Mononuclear cell (primary cell): ENCODE data around the gene GRM4. TPM values are rescaled to one million over a fixed set of nuclear protein-coding genes. Genes with fewer than 3 reads are reported as not detected.

Source experiments
- H3K27me3 ChIP-seq: 2 replicates; pipeline ENCODE4 v1.6.0; 2011; ENCODE audit warnings: low read length, control low read depth; ENCODE audit not compliant: insufficient read depth
- H3K4me1 ChIP-seq: 2 replicates; pipeline ENCODE4 v1.5.1; 2011; ENCODE audit warnings: mild to moderate bottlenecking, low read length, control low read depth; ENCODE audit not compliant: insufficient read depth
- H3K4me3 ChIP-seq: 2 replicates; pipeline ENCODE4 v1.5.1; 2011; ENCODE audit warnings: mild to moderate bottlenecking, low read length, moderate library complexity
- H3K9me3 ChIP-seq: 2 replicates; pipeline ENCODE4 v1.5.1; 2011; ENCODE audit warnings: low read depth, mild to moderate bottlenecking, control low read depth, low read length
- total RNA-seq: library from RNA; depleted of rRNA; stranded (reverse); fragments of >200 nt; gene quantifications from one replicate; pipeline ENCODE4 v1.2.3, GENCODE V29; 2012

GRM4 gene
- total RNA-seq, 1 donor = under 0.01 TPM

- Histone ChIP-seq H3K4me1 (no peaks in the 10 kb centered on the region), H3K27me3 (no peaks in the 10 kb centered on the region), H3K4me3 (no peak overlapping the region), H3K9me3 (no peaks in the 10 kb centered on the region)
Measured at GRCh38 chr6:34113532-34113931, 32.4 kb downstream of the GRM4 start.

- Histone ChIP-seq H3K4me1 (no peaks in the 10 kb centered on the region), H3K4me3 (no peak overlapping the region), H3K27me3 (no peaks in the 10 kb centered on the region), H3K9me3 (no peaks in the 10 kb centered on the region)
Measured at GRCh38 chr6:34112126-34112525, 33.8 kb downstream of the GRM4 start.

- H3K4me1 ChIP-seq = no peaks in the 10 kb centered on the region
- no peaks in the 10 kb centered on the region for H3K27me3 ChIP-seq
- H3K4me3 ChIP-seq = no peak overlapping the region
- no peaks in the 10 kb centered on the region for H3K9me3 ChIP-seq
Measured at GRCh38 chr6:34110610-34111009, 35.3 kb downstream of the GRM4 start.

- Histone ChIP-seq H3K27me3 (no peaks in the 10 kb centered on the region), H3K4me3 (no peak overlapping the region)
Measured at GRCh38 chr6:34108176-34108575, 37.7 kb downstream of the GRM4 start.

GRCh38 chr6:34106900-34107299 is 39.0 kb downstream of the GRM4 start:
- no peak overlapping the region for H3K4me3 ChIP-seq
- H3K4me1 ChIP-seq = no peaks in the 10 kb centered on the region
- H3K9me3 ChIP-seq = no peaks in the 10 kb centered on the region
- H3K27me3 ChIP-seq = no peaks in the 10 kb centered on the region

More at GRCh38 chr6:34108176-34108575, 37.7 kb downstream of the GRM4 start:
- Histone ChIP-seq H3K9me3 (no peaks in the 10 kb centered on the region), H3K4me1 (no peaks in the 10 kb centered on the region)

- Histone ChIP-seq H3K4me3 (no peak overlapping the region), H3K27me3 (no peaks in the 10 kb centered on the region), H3K4me1 (no peaks in the 10 kb centered on the region), H3K9me3 (no peaks in the 10 kb centered on the region)
Measured at GRCh38 chr6:34106421-34106820, 39.5 kb downstream of the GRM4 start.

GRCh38 chr6:34104628-34105027 is 41.3 kb downstream of the GRM4 start:
- no peaks in the 10 kb centered on the region for H3K27me3 ChIP-seq

GRCh38 chr6:34104186-34104585 is 41.7 kb downstream of the GRM4 start:
- Histone ChIP-seq H3K9me3 (no peaks in the 10 kb centered on the region), H3K27me3 (no peaks in the 10 kb centered on the region), H3K4me3 (no peak overlapping the region), H3K4me1 (no peaks in the 10 kb centered on the region)

More at GRCh38 chr6:34104628-34105027, 41.3 kb downstream of the GRM4 start:
- H3K4me1 ChIP-seq = no peaks in the 10 kb centered on the region
- no peak overlapping the region for H3K4me3 ChIP-seq
- H3K9me3 ChIP-seq = no peaks in the 10 kb centered on the region

GRCh38 chr6:34103321-34103720 is 42.6 kb downstream of the GRM4 start:
- Histone ChIP-seq H3K27me3 (no peaks in the 10 kb centered on the region), H3K4me3 (no peak overlapping the region), H3K4me1 (no peaks in the 10 kb centered on the region), H3K9me3 (no peaks in the 10 kb centered on the region)

- H3K4me1 ChIP-seq = no peaks in the 10 kb centered on the region
- H3K9me3 ChIP-seq = no peaks in the 10 kb centered on the region
- H3K27me3 ChIP-seq = no peaks in the 10 kb centered on the region
- H3K4me3 ChIP-seq = no peak overlapping the region
Measured at GRCh38 chr6:34102696-34103095, 43.2 kb downstream of the GRM4 start.

GRCh38 chr6:34102099-34102656 is 43.7 kb downstream of the GRM4 start:
- no peaks in the 10 kb centered on the region for H3K9me3 ChIP-seq
- no peaks in the 10 kb centered on the region for H3K27me3 ChIP-seq
- no peaks in the 10 kb centered on the region for H3K4me1 ChIP-seq
- H3K4me3 ChIP-seq = no peak overlapping the region

- no peaks in the 10 kb centered on the region for H3K27me3 ChIP-seq
- no peaks in the 10 kb centered on the region for H3K9me3 ChIP-seq
- H3K4me1 ChIP-seq = no peaks in the 10 kb centered on the region
- H3K4me3 ChIP-seq = no peak overlapping the region
Measured at GRCh38 chr6:34100788-34101187, 45.1 kb downstream of the GRM4 start.

GRCh38 chr6:34099878-34100277 is 46.0 kb downstream of the GRM4 start:
- H3K4me3 ChIP-seq = no peak overlapping the region
- no peaks in the 10 kb centered on the region for H3K9me3 ChIP-seq
- no peaks in the 10 kb centered on the region for H3K27me3 ChIP-seq
- no peaks in the 10 kb centered on the region for H3K4me1 ChIP-seq

- Histone ChIP-seq H3K27me3 (no peaks in the 10 kb centered on the region), H3K4me3 (no peak overlapping the region), H3K4me1 (no peaks in the 10 kb centered on the region), H3K9me3 (no peaks in the 10 kb centered on the region)
Measured at GRCh38 chr6:34098045-34098936, 47.6 kb downstream of the GRM4 start.

- Histone ChIP-seq H3K9me3 (no peaks in the 10 kb centered on the region), H3K4me3 (no peak overlapping the region), H3K4me1 (no peaks in the 10 kb centered on the region), H3K27me3 (no peaks in the 10 kb centered on the region)
Measured at GRCh38 chr6:34096814-34097213, 49.1 kb downstream of the GRM4 start.

GRCh38 chr6:34096193-34096592 is 49.7 kb downstream of the GRM4 start:
- Histone ChIP-seq H3K4me1 (no peaks in the 10 kb centered on the region), H3K4me3 (no peak overlapping the region), H3K9me3 (no peaks in the 10 kb centered on the region), H3K27me3 (no peaks in the 10 kb centered on the region)
